Trophoblast cell (in vitro differentiated cells and primary cell): ENCODE results near the gene KCNMA1.

Experiments used
- DNase-seq, 2 donors: peaks; one replicate each; pipeline ENCODE4 v3.0.0-alpha.2; 2016
- H2AFZ ChIP-seq: 2 replicates; pipeline ENCODE4 v1.6.1; 2013; ENCODE audit warnings: low read length, moderate library complexity, mild to moderate bottlenecking; ENCODE audit not compliant: insufficient read depth, poor library complexity
- H2AK5ac ChIP-seq: 2 replicates; pipeline ENCODE4 v1.6.1; 2013; ENCODE audit warnings: mild to moderate bottlenecking, low read length
- H2BK120ac ChIP-seq: 2 replicates; pipeline ENCODE4 v1.6.1; 2013; ENCODE audit warnings: low read length, mild to moderate bottlenecking, moderate library complexity; ENCODE audit not compliant: insufficient read depth, poor library complexity
- H2BK12ac ChIP-seq: 2 replicates; pipeline ENCODE4 v1.6.1; 2013; ENCODE audit warnings: mild to moderate bottlenecking, low read length, moderate library complexity
- H2BK5ac ChIP-seq: 2 replicates; pipeline ENCODE4 v1.6.1; 2013; ENCODE audit warnings: low read length, low read depth, moderate library complexity, mild to moderate bottlenecking; ENCODE audit not compliant: poor library complexity
- H3K14ac ChIP-seq: 2 replicates; pipeline ENCODE4 v1.6.1; 2013; ENCODE audit warnings: mild to moderate bottlenecking, low read length
- H3K18ac ChIP-seq: 2 replicates; pipeline ENCODE4 v1.6.1; 2013; ENCODE audit warnings: mild to moderate bottlenecking, low read length
- H3K23ac ChIP-seq: 2 replicates; pipeline ENCODE4 v1.6.1; 2013; ENCODE audit warnings: low read length
- H3K27ac ChIP-seq: 2 replicates; pipeline ENCODE4 v1.5.1; 2013; ENCODE audit warnings: low read depth, mild to moderate bottlenecking, inconsistent platforms, low read length, moderate library complexity
- H3K27me3 ChIP-seq: 2 replicates; pipeline ENCODE4 v1.6.1; 2013; ENCODE audit warnings: inconsistent platforms, mild to moderate bottlenecking, low read length, moderate library complexity; ENCODE audit not compliant: insufficient read depth
- H3K36me3 ChIP-seq, 2 experiments: 1 replicate in 1 of 2; 2 replicates in 1 of 2; pipeline ENCODE4 v1.6.1; 2013; ENCODE audit warnings: low read length in 2 of 2, mild to moderate bottlenecking in 2 of 2, moderate library complexity in 1 of 2; ENCODE audit not compliant: insufficient read depth in 2 of 2, control insufficient read depth in 1 of 2
- H3K4ac ChIP-seq: 2 replicates; pipeline ENCODE4 v1.6.1; 2013; ENCODE audit warnings: low read depth, mild to moderate bottlenecking, low read length, moderate library complexity
- H3K4me1 ChIP-seq, 2 experiments: 1 replicate in 1 of 2; 2 replicates in 1 of 2; pipeline ENCODE4 v1.6.1; 2013; ENCODE audit warnings: low read length in 2 of 2, mild to moderate bottlenecking in 2 of 2, moderate library complexity in 1 of 2; ENCODE audit not compliant: insufficient read depth in 2 of 2, control insufficient read depth in 1 of 2
- H3K4me2 ChIP-seq: 2 replicates; pipeline ENCODE4 v1.6.1; 2013; ENCODE audit warnings: inconsistent platforms, mild to moderate bottlenecking, low read length, moderate library complexity
- H3K4me3 ChIP-seq: 2 replicates; pipeline ENCODE4 v1.5.1; 2013; ENCODE audit warnings: mild to moderate bottlenecking, low read depth, low read length, inconsistent platforms
- H3K79me1 ChIP-seq: one replicate; pipeline ENCODE4 v1.6.1; 2013; ENCODE audit warnings: low read length
- H3K79me2 ChIP-seq: 2 replicates; pipeline ENCODE4 v1.6.1; 2013; ENCODE audit warnings: low read length, mild to moderate bottlenecking; ENCODE audit not compliant: control insufficient read depth, insufficient read depth, poor library complexity
- H3K9ac ChIP-seq: 2 replicates; pipeline ENCODE4 v1.6.1; 2013; ENCODE audit warnings: mild to moderate bottlenecking, low read length
- H3K9me3 ChIP-seq: 2 replicates; pipeline ENCODE4 v1.6.1; 2013; ENCODE audit warnings: low read depth, mild to moderate bottlenecking, control low read depth, inconsistent platforms, low read length; ENCODE audit not compliant: insufficient read depth
- H4K12ac ChIP-seq: 2 replicates; pipeline ENCODE4 v1.6.1; 2013; ENCODE audit warnings: low read depth, mild to moderate bottlenecking, low read length, moderate library complexity
- H4K8ac ChIP-seq: 2 replicates; pipeline ENCODE4 v1.6.1; 2013; ENCODE audit warnings: low read depth, mild to moderate bottlenecking, low read length, moderate library complexity
- H4K91ac ChIP-seq: one replicate; pipeline ENCODE4 v1.6.1; 2013; ENCODE audit warnings: low read depth, mild to moderate bottlenecking, low read length, moderate library complexity
- WGBS: extraction: QIAGEN DNeasy Blood & Tissue Kit; methylation state at CpG from one replicate; pipeline ENCODE4 v1.1.7; 2013; ENCODE audit warnings: missing lambda C conversion rate; ENCODE audit not compliant: insufficient read length, insufficient coverage; ENCODE audit errors: extremely low coverage; 5-methylcytosine and 5-hydroxymethylcytosine counted together

The KCNMA1 gene

GRCh38 chr10:77563638-77564270, 73.9 kb downstream of the KCNMA1 start:
- Histone ChIP-seq H4K12ac (no peak overlapping the region), H3K4ac (peak overlapping the region; percentile 2), H3K4me2 (no peak overlapping the region), H3K36me3 (peaks cover 4 to 10% of the 10 kb centered on the region in 2 experiments), H3K18ac (no peak overlapping the region), H3K14ac (no peak overlapping the region), H2BK12ac (no peak overlapping the region), H3K27me3 (no peaks in the 10 kb centered on the region), H3K9ac (no peak overlapping the region), H3K4me3 (no peak overlapping the region), H4K91ac (no peak overlapping the region), H3K79me1 (peaks cover 2% of the 10 kb centered on the region), H3K23ac (no peak overlapping the region), H2BK120ac (no peak overlapping the region), H3K9me3 (no peaks in the 10 kb centered on the region), H2AK5ac (no peak overlapping the region), H4K8ac (no peak overlapping the region), H3K79me2 (no peaks in the 10 kb centered on the region), H3K4me1 (peaks cover 19 to 26% of the 10 kb centered on the region in 2 experiments), H2BK5ac (no peak overlapping the region), H2AFZ (no peak overlapping the region), H3K27ac (no peak overlapping the region)
- no CpG with 5 or more reads among the region's 9 CpGs for WGBS
- DNase-seq, result no peak

- no peak overlapping the region for H3K9ac ChIP-seq
- no peak for DNase-seq
- no peak overlapping the region for H2BK5ac ChIP-seq
- H3K27ac ChIP-seq, result no peak overlapping the region
- H3K14ac ChIP-seq, result no peak overlapping the region
- H4K91ac ChIP-seq, result no peak overlapping the region
- no CpG with 5 or more reads among the region's 3 CpGs for WGBS
- H3K4me3 ChIP-seq, result no peak overlapping the region
- H3K79me1 ChIP-seq, result peaks cover 2% of the 10 kb centered on the region
- H2AFZ ChIP-seq, result no peak overlapping the region
- H2BK120ac ChIP-seq, result no peak overlapping the region
- no peak overlapping the region for H3K4me2 ChIP-seq
- no peak overlapping the region for H3K18ac ChIP-seq
- H3K79me2 ChIP-seq, result no peaks in the 10 kb centered on the region
- H2AK5ac ChIP-seq, result no peak overlapping the region
- peaks cover 21 to 26% of the 10 kb centered on the region in 2 experiments for H3K4me1 ChIP-seq
- H2BK12ac ChIP-seq, result no peak overlapping the region
- no peaks in the 10 kb centered on the region for H3K27me3 ChIP-seq
- H4K8ac ChIP-seq, result no peak overlapping the region
- no peak overlapping the region for H3K23ac ChIP-seq
- no peak overlapping the region for H3K4ac ChIP-seq
- no peaks in the 10 kb centered on the region for H3K9me3 ChIP-seq
- H3K36me3 ChIP-seq, result peaks cover 4 to 10% of the 10 kb centered on the region in 2 experiments
- no peak overlapping the region for H4K12ac ChIP-seq
Measured at GRCh38 chr10:77562742-77563141, 74.9 kb downstream of the KCNMA1 start.

- Histone ChIP-seq H2AK5ac (no peak overlapping the region), H3K9ac (no peak overlapping the region), H3K36me3 (peaks cover 4 to 10% of the 10 kb centered on the region in 2 experiments), H3K23ac (no peak overlapping the region), H3K79me2 (no peaks in the 10 kb centered on the region), H3K27ac (no peak overlapping the region), H3K18ac (no peak overlapping the region), H4K12ac (no peak overlapping the region), H2AFZ (no peak overlapping the region), H3K4me2 (no peak overlapping the region), H3K27me3 (no peaks in the 10 kb centered on the region), H3K79me1 (peaks cover 2% of the 10 kb centered on the region), H4K8ac (no peak overlapping the region), H3K4me1 (peaks cover 18 to 26% of the 10 kb centered on the region in 2 experiments), H3K4ac (no peak overlapping the region), H2BK5ac (no peak overlapping the region), H3K9me3 (no peaks in the 10 kb centered on the region), H3K4me3 (no peak overlapping the region), H2BK12ac (no peak overlapping the region), H3K14ac (no peak overlapping the region), H2BK120ac (no peak overlapping the region), H4K91ac (no peak overlapping the region)
- no peak for DNase-seq
- no CpG with 5 or more reads among the region's 3 CpGs for WGBS
Measured at GRCh38 chr10:77561991-77562390, 75.6 kb downstream of the KCNMA1 start.

- no CpG with 5 or more reads among the region's 1 CpG for WGBS
- no peak overlapping the region for H3K9ac ChIP-seq
- H3K36me3 ChIP-seq, result peaks cover 0 to 7% of the 10 kb centered on the region in 2 experiments
- no peak overlapping the region for H3K4me2 ChIP-seq
- H2AK5ac ChIP-seq, result no peak overlapping the region
- no peak overlapping the region for H4K8ac ChIP-seq
- H3K4ac ChIP-seq, result no peak overlapping the region
- H2BK12ac ChIP-seq, result no peak overlapping the region
- no peak overlapping the region for H3K23ac ChIP-seq
- no peaks in the 10 kb centered on the region for H3K9me3 ChIP-seq
- no peak overlapping the region for H3K27ac ChIP-seq
- no peak overlapping the region for H3K18ac ChIP-seq
- no peak overlapping the region for H2BK120ac ChIP-seq
- no peaks in the 10 kb centered on the region for H3K27me3 ChIP-seq
- no peak overlapping the region for H3K4me3 ChIP-seq
- peaks cover 2% of the 10 kb centered on the region for H3K79me1 ChIP-seq
- H2BK5ac ChIP-seq, result no peak overlapping the region
- no peak overlapping the region for H2AFZ ChIP-seq
- H3K4me1 ChIP-seq, result peaks cover 10 to 15% of the 10 kb centered on the region in 2 experiments
- H4K91ac ChIP-seq, result no peak overlapping the region
- no peak overlapping the region for H3K14ac ChIP-seq
- H4K12ac ChIP-seq, result no peak overlapping the region
- no peaks in the 10 kb centered on the region for H3K79me2 ChIP-seq
- no peak for DNase-seq
Measured at GRCh38 chr10:77560471-77560870, 77.1 kb downstream of the KCNMA1 start.
